NCI-H82 treated with DMSO at 0.1 percent for 48 hours (cell line): ENCODE data around the gene KLF7.

ENCODE experiments used
- DNase-seq: peaks from one replicate; lab custom pipeline; 2025; ENCODE audit not compliant: unreplicated experiment; lab: John Stamatoyannopoulos, UW

Gene KLF7

DNA sequence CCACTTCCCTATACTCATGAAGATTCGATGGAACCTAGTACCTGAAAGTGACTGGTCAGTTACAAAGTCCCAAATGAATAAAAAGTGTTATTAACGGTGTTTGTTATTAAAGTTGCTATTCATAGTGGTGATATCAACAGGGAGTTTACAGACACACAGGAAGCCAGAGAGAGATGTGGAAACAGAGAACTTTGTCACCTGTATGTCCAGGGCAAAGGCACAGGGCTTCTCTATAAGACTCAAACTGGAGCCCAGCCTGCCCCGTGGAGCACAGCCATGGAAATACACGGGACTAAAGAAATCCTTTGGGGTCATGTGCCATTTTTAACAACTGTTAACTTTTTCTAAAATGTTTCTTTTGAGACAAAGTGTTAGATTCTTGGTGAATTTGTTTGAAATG, 68.5 kb downstream of the KLF7 start:
- DNase-seq = no peak

DNA sequence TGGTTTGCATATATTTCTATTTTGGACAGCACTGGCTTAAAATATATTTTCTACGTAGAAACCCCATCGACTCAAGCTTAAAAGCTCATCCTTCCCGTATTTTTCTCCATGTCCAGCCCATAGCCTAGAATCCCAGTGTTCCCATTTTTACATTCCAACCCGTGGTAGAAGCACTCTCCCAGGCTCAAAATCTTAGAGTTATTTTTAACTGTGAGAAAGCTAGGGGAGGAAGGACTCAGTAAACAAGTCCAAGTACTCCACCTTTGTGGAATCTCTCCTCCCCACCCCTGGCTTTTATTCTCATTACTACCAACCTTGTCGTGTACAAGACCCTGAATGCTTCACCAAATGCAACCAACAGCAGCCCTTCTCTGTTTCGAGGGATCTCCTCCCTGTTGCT, 69.8 kb downstream of the KLF7 start:
- no peak for DNase-seq

DNA sequence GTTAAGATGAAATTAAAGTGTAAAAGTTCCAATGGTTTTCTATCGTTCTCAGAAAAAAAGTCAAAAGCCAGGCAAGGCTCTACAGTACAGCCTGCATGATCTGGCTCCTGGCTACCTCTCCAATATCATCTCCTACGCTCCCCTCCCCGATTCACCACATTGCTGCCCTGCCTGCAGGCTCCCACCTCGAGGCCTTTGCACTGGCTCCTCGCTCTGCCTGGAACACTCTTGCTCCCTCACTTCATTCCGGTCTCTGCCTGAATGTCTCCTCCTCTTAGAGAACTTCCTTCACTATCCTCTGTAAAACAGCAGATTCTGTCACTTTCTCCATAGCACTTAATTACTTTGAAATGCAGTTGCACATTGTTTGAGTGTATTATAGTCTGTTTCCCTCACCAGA, 72.5 kb downstream of the KLF7 start:
- no peak for DNase-seq

DNA sequence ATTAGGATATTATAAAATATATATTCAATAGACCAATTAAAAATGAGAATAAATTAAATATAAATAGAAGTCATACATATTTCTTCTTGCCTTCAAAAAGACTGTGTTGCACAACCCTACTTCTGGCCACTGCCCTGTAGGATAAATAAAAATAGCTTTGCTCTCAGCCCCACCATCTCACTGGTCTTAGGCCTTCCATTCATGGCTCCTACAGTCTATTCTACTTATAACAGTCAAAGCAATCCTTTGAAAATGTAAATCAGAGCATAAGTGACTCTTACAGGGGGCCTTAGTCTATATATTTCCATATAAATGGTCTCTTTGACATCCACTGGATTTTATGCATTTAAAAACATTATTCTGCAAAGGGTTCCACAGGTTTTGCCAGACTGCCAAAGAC, 72.9 kb downstream of the KLF7 start:
- no peak for DNase-seq

DNA sequence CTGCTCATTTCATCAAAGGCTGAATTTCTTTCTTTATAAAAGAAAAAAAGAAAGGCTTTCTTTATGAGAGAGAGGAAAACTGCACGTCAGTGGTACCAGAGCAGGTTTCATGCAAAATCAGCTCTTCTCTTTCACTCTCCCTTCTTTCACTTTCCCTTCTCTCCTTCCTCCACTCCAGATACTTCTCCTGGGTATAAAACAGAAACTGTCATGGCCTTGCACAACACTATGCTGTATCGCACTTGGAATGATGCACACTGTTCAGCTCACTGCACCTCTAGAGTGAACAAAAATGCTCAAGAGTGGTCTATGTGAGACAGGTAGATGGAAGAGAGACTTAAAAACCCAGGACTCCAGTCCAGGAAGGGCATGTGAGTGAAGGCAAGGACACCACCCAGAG, 73.8 kb downstream of the KLF7 start:
- DNase-seq = no peak

DNA sequence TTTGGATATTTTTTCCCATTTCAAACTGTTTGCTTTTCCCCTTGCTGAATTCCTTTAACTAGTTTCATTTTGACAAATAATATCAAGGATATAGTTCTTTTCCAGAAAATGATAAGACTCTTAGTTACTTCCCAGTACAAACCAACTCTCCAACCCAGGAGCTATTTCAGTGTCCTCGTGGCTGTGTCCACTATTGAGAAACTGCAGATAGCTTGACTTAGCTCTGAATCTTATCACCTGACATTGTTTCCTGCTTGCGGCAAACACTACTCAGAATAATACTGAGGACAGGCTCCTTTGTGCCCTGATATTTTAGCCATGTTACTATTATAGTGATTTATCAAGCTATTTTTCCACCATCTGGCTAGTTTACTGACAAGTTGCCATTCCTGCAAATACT, 74.6 kb downstream of the KLF7 start:
- DNase-seq = no peak

DNA sequence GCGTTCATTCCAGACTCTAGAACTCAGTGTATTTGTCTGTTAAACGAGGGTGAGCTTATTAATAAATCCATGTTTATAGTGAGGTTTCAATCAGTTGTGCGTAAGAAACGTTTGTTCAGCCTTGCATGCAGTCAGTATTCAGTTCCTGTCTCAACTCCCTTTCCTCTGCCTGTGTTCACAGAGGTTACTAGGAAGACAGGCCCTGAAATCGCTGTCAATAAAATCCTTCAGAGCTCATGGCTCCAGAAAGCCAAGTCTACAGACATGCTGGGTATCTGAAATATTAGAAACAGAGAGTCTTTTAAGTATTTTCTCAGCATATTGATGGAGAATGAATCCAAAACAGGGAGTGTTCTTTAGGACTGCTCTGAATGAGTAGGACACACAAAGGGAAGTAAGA, 75.4 kb downstream of the KLF7 start:
- no peak for DNase-seq

DNA sequence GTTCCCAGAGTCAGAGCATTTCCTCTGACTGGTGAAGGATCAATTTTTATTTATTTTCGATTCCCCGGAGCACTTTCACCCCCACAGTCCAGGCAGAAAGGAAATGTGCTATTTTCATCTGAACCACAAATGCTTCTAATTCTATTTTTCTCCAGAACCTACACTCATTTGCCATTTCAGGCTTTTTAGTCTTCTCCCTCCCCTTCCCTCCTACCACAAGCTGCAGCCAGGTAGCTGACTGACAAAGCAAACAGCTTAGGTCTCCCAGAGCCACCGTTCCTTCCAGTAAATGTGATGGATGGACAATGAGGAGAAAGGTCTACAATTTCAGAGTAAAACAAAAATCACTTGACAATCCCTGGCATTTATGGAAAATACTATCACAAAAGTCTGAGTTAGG, 76.9 kb downstream of the KLF7 start:
- DNase-seq = no peak

DNA sequence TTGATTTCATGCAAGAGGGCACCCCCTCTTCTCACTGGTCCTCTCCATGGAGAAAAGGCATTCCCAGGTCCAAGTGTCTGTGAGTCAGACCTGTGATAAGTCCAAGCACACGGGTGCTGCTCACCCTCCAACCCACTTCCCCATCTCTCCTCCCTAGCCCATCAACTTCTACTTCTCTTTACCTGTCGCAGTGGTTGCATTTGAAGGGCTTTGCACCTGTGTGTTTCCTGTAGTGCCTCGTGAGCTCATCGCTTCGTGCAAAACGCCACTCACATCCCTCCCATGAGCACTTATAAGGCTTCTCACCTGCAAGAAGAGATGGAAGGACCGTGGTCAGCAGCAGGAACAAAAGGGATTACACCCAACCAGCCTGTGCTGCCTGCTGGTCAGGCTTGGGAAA, 77.5 kb downstream of the KLF7 start:
- DNase-seq = no peak

DNA sequence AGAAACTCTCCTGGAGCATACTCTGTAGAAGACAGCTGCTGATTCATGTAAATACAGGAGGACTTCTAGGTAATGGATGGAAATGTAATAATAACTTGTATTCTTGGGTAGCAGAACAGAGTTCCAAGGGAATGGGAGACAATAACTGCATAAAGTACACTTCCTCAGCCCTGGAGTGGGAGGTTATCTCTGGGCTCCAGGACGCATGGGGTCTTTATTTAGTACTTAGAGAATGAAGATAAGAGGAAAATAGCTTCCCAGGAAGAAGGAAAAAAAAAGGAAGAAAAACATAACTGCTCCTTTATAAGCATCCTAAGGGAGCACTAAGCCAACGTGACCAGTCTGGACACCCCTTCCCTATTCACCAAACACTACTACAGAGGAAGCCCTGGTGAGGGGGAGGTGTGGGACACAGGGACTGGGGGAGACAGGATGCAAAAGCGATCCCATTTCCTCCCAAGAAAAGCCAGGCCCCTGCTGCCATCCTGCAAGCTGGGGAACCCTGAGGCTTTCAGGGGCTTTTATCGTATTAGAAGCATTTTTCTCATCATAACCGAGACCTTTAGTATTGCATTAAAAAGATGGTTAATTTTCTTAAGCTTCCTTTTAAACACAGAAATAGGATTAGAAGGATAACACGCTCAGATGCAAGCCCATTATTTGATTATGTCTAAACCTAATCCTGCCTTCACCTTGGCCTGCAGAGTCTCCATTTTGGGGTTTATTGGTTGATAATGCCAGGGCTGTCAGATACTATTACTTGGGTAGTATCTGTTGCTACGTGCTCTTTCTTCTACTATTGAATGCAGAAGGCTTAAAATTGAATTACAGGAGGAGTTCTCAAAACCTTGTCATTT, 78.5 kb downstream of the KLF7 start:
- DNase-seq = peak; percentile 99

DNA sequence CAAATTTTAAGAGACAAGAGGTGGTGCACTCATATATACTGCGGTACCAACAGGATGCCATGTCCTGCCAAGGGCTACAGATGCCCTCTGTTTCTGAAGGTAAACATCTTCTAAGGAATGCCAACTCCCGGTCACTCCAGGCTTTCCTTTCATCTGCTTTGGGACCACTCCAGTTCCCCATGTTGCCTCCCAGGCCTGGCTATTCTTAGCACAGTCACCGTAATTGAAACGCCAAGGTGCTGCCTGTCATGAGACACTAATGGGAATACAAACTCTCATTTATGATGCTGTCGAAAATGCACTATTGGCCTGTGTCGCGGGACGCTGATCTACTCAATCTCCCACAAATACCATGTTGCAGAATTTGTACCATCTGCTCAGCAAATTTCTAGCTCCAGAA, 79.6 kb downstream of the KLF7 start:
- no peak for DNase-seq

DNA sequence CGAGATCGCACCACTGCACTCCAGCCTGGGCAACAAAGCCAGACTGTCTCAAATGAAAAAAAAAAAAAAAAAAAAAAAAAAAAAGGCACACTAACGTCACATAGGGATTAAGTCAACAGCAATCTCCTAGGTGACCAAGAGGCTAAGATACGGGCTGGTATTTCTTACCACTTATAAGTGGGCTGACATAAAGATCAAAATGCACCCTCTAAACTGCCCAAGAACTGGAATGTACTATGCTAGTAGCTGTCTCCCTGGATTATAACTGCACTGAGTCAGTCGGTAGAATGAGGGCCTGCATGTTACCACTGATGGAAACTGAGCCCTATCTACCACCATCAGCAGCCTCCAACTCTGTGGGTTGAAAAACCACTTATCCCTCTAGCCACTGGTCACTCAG, 80.6 kb downstream of the KLF7 start:
- no peak for DNase-seq

DNA sequence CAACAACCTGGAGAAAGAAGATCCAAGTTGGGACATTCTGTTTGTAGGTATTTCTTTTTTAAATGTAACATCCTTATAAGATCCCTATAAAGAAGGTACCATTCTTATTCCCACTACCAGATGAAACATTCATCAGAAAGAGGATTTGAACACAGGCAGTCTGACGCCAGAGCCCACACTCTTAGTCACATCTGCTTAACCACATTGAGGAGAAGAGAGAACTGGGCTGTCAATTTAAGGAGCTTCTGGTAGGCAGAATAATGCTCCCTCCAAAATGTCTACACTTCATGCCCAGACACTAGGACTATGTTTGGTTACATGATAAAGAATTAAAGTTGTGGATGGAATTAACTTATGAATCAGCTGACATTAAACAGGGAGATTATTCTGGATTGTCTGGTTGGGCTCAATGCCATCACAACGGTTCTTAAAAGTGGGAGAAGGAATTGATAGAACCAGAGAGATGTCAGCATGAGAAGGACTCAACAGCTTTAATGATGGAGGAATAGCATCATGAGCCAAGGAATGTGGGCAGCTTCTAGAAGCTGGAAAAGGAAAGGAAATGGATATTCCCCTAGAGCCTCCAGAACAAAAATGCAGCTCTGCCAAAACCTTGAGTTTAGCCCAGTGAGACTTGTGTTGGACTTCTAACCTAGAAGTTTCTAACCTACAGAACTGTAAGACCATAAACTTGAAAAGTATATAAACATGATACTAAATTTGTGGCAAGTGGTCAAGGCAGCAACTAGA, 82.2 kb downstream of the KLF7 start:
- no peak for DNase-seq

DNA sequence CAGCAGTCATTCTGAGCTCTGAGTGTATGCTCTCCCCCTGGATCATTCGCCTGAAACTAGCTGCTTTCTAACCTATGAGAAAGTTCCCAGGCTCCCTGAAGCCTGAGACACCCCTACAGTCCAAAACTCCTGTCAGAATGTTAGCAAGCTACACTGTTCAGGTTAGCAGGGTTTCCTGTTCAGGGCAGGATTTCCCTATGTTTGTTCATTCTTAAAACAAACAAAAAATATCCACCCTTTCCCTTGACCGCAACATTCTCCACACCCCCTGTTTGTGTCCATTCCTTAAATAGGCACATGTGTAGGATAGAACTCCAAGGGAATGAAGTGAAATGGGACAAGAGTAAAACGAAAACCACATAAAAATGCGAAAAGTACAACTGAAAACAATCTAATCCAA, 83.1 kb downstream of the KLF7 start:
- DNase-seq = no peak

DNA sequence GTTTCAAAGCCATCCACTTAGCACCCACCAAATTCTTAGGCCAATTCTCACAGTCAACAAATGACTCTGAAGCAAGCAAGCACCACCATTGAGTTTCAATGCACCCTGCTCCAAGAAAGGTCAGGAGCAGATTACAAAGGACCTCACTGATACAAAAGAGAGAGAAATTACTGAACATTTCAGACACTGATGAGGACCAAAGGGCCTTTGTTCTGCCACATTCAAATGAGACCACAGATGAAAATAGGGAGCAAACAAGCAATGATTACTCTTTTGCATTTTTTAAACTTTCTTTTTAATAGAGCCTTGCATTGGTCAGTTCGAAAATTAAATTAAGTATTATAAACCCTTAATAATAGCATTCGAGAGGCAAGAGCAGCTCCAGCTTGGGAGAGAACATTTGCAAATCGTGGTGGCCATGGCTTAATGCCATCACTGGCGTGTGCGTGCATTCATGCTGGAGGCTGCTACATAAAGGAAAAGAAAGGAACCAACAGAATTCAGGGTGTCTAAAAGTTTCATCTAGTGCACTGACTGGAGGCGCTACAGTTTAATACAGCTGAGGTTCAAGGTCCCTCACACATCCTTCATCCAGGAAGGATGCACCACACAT, 87.5 kb downstream of the KLF7 start:
- no peak for DNase-seq

DNA sequence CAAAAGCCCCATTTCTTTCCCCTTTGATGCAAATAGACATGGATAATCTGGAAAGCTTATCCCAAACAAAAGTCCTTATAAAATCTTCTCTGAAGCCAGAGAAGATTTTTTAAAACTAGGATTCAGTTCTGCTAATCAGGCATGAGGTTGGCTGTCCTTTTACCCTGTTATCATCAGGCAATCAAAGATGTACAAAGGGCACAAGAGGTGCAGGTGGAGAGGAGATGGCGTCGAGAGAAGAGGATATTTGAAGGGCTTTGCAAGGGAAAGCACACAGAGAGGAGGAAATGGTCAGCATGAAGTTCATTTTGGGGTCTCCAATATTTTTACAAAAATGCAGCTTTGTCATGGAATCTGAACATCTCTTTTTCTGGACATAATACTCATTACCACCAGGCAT, 88.5 kb downstream of the KLF7 start:
- DNase-seq = no peak

DNA sequence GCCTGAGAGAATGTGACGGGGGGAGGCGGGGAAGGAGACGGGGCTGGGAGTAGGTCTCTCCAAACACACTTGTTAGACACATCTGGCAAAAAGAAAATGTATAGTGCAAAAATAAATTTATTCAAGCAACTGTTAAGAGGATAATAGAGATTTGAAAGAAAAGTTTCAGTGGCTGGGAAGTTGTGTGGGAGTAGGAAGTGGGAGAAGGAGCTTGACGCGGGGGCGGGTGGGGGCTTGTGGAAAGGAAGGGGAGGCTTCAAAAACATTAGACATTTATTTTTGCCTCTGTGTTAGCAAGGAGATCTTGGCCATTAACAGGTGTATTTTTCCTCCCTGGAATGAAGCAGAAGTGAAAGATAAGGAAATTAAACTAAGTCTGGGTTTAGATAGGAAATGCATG, 90.3 kb downstream of the KLF7 start:
- DNase-seq = no peak

DNA sequence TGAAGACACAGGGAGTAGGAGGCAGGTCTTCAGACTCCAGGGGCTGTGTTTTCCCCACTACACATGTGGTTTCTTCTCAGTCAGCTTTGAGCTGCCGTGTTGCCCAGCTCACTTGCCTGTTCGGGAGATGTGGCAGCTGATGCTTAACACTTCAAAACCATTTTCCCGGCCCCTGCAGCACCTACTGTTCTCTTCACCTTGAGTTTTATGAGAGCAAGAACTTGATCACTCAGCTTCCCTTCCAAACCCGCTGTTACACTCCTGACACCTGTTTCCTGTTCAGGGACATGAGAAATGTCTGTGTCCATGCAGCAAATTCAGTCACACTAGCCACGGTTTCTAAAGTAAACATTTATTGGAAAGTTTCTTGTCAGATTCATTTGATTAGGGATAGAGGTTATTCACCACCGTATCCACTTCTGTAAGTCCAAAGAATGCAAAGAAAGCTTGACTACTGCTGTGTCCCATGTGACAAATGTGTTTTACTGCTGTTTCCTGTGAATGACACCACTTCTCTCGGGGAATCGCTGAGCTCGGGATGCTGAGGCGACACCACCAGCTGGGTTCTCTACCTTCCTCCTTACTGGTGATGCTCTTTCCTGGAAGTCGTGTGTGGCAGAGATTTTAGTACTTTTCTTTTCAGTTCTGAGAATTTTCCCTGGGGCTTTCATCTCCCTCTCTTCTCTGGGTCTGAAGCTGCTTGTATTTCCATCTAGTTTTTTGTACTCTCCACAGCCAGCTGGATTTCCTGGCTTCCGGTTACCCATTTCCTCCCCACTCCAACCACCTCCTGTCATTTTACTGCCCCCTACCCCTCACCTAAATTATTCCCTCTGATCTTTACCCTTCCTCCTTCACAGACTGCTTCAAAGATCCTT, 91.7 kb downstream of the KLF7 start:
- no peak for DNase-seq

DNA sequence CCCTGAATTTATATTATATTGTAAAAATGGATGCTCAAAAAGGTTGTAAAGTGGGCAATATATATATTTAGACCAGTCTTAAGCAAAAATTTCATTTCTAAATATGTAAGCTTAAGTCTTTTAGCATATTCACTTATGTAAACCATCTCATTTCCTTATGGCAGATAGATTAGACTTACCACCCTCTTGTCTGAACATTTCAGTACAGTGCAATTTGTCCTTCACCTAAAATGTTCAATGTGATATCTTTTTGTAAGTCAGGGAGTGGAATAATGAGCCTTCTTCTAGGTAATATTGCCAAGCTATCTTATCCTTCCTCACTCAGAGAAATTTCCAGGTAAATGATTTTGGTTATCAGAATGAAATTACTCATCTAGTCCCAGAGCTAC, 92.3 kb downstream of the KLF7 start:
- DNase-seq = no peak

DNA sequence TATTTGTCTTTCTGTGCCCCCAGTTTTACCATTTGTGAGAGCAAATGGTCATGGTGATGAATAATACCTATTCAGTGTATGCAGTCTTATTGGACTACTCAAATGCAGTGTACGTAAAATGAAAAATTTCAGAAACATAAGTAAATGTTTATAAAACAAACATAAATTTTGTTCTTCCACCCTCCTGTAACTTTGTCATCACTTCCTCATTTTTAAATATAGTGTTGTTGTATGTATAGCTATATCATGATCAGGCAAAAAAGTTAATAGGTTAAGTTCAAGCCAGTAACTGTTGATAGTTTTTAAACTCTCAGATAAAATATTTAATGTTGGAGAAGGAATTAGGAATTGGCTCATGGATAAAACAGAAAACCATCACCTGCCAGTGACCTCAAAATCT, 93.2 kb downstream of the KLF7 start:
- DNase-seq = no peak

DNA sequence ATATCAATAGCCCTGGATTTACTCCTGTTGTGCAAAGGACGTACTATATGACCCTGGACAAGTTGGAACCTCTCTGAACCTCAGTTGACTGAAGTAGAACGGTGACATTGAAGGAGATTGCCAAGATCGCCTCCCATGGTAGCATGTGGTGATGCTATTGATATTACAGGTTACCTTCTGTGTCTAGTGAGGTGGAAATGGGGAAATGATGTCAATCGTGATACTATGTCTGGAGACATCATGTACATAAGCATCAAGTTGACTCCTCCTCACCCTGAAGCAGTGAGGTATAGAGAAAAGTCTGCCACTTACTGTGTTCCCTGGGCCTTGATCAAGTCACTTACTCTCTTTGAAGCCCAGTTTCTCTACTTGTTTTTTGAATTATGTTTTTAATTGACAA, 93.9 kb downstream of the KLF7 start:
- DNase-seq = no peak
